ENCODE data around the gene FOSB. TPM values are rescaled to one million over a fixed set of nuclear protein-coding genes. Genes with fewer than 3 reads are reported as not detected.

Gene FOSB
- total RNA-seq, 6 donors from 2014 or later, result 8.8 to 152 (median 94.9) TPM; not detected in 1

- no peak for TF ChIP-seq POLR2A (IDR thresholded peaks at IDR 0.05)
- TF ChIP-seq EP300 (IDR thresholded peaks at IDR 0.05), result no peak
- TF ChIP-seq POLR2AphosphoS5 (IDR thresholded peaks at IDR 0.05), result no peak
- TF ChIP-seq CTCF (IDR thresholded peaks at IDR 0.05), result no peak
- ATAC-seq (ENCODE audit: low FRiP score in 2 of 2) (no peak), DNase-seq (no peak)
- no peaks in the 10 kb centered on the region for H3K9me3 ChIP-seq
- peaks cover 22 to 41% (median 29%) of the 10 kb centered on the region in 4 donors for H3K4me1 ChIP-seq
- peaks cover 0 to 4% (median 0%) of the 10 kb centered on the region in 4 donors for H3K27me3 ChIP-seq
- H3K27ac ChIP-seq, result no peak overlapping the region
- H3K4me3 ChIP-seq, result peak overlapping the region in 1 of 4 donors; percentile 60
- 61 to 62% methylated on average over 7 of the region's 7 CpGs for WGBS, 2 donors
- H3K36me3 ChIP-seq, result no peaks in the 10 kb centered on the region
These were observed 4.3 kb downstream of the FOSB start for GRCh38 chr19:45471931-45472562.

- TF ChIP-seq POLR2A (IDR thresholded peaks at IDR 0.05) (no peak), EP300 (IDR thresholded peaks at IDR 0.05) (no peak), CTCF (IDR thresholded peaks at IDR 0.05) (no peak), POLR2AphosphoS5 (IDR thresholded peaks at IDR 0.05) (no peak)
- peaks cover 21 to 41% (median 29%) of the 10 kb centered on the region in 4 donors for H3K4me1 ChIP-seq
- 25 to 59% methylated on average over 36 to 38 of the region's 44 CpGs for WGBS, 2 donors
- H3K9me3 ChIP-seq, result no peaks in the 10 kb centered on the region
- peaks cover 0 to 4% (median 0%) of the 10 kb centered on the region in 4 donors for H3K27me3 ChIP-seq
- H3K4me3 ChIP-seq, result peak overlapping the region in 1 of 4 donors; percentile 20
- ATAC-seq (ENCODE audit: low FRiP score in 2 of 2) (no peak), DNase-seq (peak in 1 of 2 donors; percentile 93)
- H3K36me3 ChIP-seq, result no peaks in the 10 kb centered on the region
- no peak overlapping the region for H3K27ac ChIP-seq
These were observed 5.0 kb downstream of the FOSB start for GRCh38 chr19:45472563-45473366.

- Histone ChIP-seq H3K27me3 (peaks cover 0 to 4% (median 0%) of the 10 kb centered on the region in 4 donors), H3K4me1 (peaks cover 22 to 41% (median 29%) of the 10 kb centered on the region in 4 donors), H3K27ac (no peak overlapping the region), H3K36me3 (no peaks in the 10 kb centered on the region), H3K9me3 (no peaks in the 10 kb centered on the region), H3K4me3 (no peak overlapping the region)
- TF ChIP-seq CTCF (IDR thresholded peaks at IDR 0.05), result no peak
- TF ChIP-seq POLR2AphosphoS5 (IDR thresholded peaks at IDR 0.05), result no peak
- no peak for TF ChIP-seq EP300 (IDR thresholded peaks at IDR 0.05)
- no peak for TF ChIP-seq POLR2A (IDR thresholded peaks at IDR 0.05)
- no peak for ATAC-seq (ENCODE audit: low FRiP score in 2 of 2)
- no peak for DNase-seq
- WGBS, 2 donors, result 44 to 50% methylated on average over 5 of the region's 5 CpGs
These were observed 5.5 kb downstream of the FOSB start for GRCh38 chr19:45473367-45473681.

- Histone ChIP-seq H3K4me3 (no peak overlapping the region), H3K27ac (no peak overlapping the region), H3K36me3 (no peaks in the 10 kb centered on the region), H3K27me3 (peaks cover 0 to 4% (median 0%) of the 10 kb centered on the region in 4 donors), H3K9me3 (no peaks in the 10 kb centered on the region), H3K4me1 (peaks cover 16 to 38% (median 27%) of the 10 kb centered on the region in 4 donors)
- ATAC-seq (ENCODE audit: low FRiP score in 2 of 2), result no peak
- DNase-seq, result peak in 1 of 2 donors; percentile 66
- TF ChIP-seq CTCF (IDR thresholded peaks at IDR 0.05) (no peak), POLR2A (IDR thresholded peaks at IDR 0.05) (no peak), POLR2AphosphoS5 (IDR thresholded peaks at IDR 0.05) (no peak), EP300 (IDR thresholded peaks at IDR 0.05) (no peak)
- WGBS, 2 donors, result 62 to 69% methylated on average over 27 of the region's 27 CpGs
These were observed 6.1 kb downstream of the FOSB start for GRCh38 chr19:45473682-45474605.
